OCI-LY3 (cell line): ENCODE data around the gene OMG.

Source experiments
- H2AFZ ChIP-seq: fragments of 200-600, 300-600 bp; shearing (Covaris generic); 2 replicates; pipeline ENCODE4 v1.6.0; 2014; ENCODE audit warnings: antibody characterized with exemption, low read depth, low read length
- H3K27ac ChIP-seq: fragments of 200-600, 300-600 bp; sonication (generic); 2 replicates; pipeline ENCODE4 v1.5.1; 2014; ENCODE audit warnings: mild to moderate bottlenecking, low read length, moderate library complexity, mixed read lengths
- H3K27me3 ChIP-seq: fragments of 200-600, 300-600 bp; sonication (generic); 2 replicates; pipeline ENCODE4 v1.6.1; 2014; ENCODE audit warnings: low read depth, low read length, mixed read lengths
- H3K36me3 ChIP-seq: fragments of 200-600, 300-600 bp; sonication (generic); replicated peaks from 2 replicates; pipeline ENCODE3; 2014; ENCODE audit warnings: low read depth, low read length, mixed read lengths
- H3K4me1 ChIP-seq: fragments of 300-600, 200-600 bp; sonication (generic); 2 replicates; pipeline ENCODE4 v1.6.1; 2014; ENCODE audit warnings: low read length, mixed read lengths
- H3K4me2 ChIP-seq: fragments of 200-600, 300-600 bp; sonication (generic); 2 replicates; pipeline ENCODE4 v1.6.1; 2014; ENCODE audit warnings: low read length, mixed read lengths
- H3K4me3 ChIP-seq: fragments of 300-600, 200-600 bp; sonication (generic); 2 replicates; pipeline ENCODE4 v1.5.1; 2014; ENCODE audit warnings: antibody characterized with exemption, mild to moderate bottlenecking, low read length, moderate library complexity
- H3K79me2 ChIP-seq: fragments of 300-600, 200-600 bp; shearing (Covaris generic); 2 replicates; pipeline ENCODE4 v1.6.1; 2014; ENCODE audit warnings: mild to moderate bottlenecking, low read length, mixed read lengths
- H3K9ac ChIP-seq: fragments of 300-600, 200-600 bp; shearing (Covaris generic); 2 replicates; pipeline ENCODE4 v1.6.0; 2014; ENCODE audit warnings: mild to moderate bottlenecking, low read length, moderate library complexity
- H3K9me3 ChIP-seq: fragments of 200-600, 300-600 bp; shearing (Covaris generic); 2 replicates; pipeline ENCODE4 v1.6.1; 2014; ENCODE audit warnings: low read length, mixed read lengths; ENCODE audit not compliant: insufficient read depth
- H4K20me1 ChIP-seq: fragments of 200-600, 300-600 bp; sonication (generic); 2 replicates; pipeline ENCODE4 v1.6.1; 2016; ENCODE audit warnings: low read length, mixed read lengths; ENCODE audit not compliant: insufficient read depth
- EZH2phosphoT487 ChIP-seq: fragments of 200-600 bp; shearing (Covaris generic); IDR thresholded peaks from 2 replicates; pipeline ENCODE4 v1.6.1; 2018; ENCODE audit warnings: antibody characterized with exemption, mixed run types, low read depth
- TF ChIP-seq, protein P1 (sequence below): fragments of 200-600, 300-600 bp; sonication (generic); IDR thresholded peaks from 2 replicates; pipeline ENCODE4 v1.5.1; 2014; ENCODE audit warnings: antibody characterized with exemption, low read length, low read depth

Gene OMG

DNA sequence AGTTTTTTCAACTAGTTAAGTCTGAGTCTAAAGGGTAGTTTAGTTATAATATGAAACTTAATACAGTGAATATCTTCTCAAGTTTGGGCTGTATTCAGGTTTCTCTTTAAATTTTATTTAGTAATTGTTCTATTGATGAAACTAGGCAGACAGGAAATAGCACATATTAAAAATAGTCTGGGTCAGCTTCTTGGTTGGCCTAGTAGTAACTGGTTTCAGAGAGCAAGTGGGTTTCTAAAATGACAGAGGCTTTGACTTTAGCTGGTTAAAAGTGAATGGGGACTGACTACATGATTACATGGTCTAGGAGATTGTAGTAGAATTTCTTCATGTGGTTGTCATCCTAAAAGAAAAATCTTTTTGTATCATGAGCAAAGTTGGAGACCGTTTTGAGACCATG, 46.8 kb downstream of the OMG start:
- Histone ChIP-seq H3K27me3 (no peaks in the 10 kb centered on the region), H4K20me1 (no peaks in the 10 kb centered on the region), H3K4me1 (peaks cover 9% of the 10 kb centered on the region), H3K36me3 (peaks cover 8% of the 10 kb centered on the region), H3K9me3 (no peaks in the 10 kb centered on the region), H3K9ac (no peak overlapping the region), H3K4me2 (no peak overlapping the region), H2AFZ (no peak overlapping the region), H3K4me3 (no peak overlapping the region), H3K79me2 (no peaks in the 10 kb centered on the region), H3K27ac (no peak overlapping the region)
- TF ChIP-seq, protein P1, sequence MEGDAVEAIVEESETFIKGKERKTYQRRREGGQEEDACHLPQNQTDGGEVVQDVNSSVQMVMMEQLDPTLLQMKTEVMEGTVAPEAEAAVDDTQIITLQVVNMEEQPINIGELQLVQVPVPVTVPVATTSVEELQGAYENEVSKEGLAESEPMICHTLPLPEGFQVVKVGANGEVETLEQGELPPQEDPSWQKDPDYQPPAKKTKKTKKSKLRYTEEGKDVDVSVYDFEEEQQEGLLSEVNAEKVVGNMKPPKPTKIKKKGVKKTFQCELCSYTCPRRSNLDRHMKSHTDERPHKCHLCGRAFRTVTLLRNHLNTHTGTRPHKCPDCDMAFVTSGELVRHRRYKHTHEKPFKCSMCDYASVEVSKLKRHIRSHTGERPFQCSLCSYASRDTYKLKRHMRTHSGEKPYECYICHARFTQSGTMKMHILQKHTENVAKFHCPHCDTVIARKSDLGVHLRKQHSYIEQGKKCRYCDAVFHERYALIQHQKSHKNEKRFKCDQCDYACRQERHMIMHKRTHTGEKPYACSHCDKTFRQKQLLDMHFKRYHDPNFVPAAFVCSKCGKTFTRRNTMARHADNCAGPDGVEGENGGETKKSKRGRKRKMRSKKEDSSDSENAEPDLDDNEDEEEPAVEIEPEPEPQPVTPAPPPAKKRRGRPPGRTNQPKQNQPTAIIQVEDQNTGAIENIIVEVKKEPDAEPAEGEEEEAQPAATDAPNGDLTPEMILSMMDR, result no peak
- TF ChIP-seq EZH2phosphoT487, result no peak

GRCh38 chr17:31249835-31250141, 47.3 kb downstream of the OMG start:
- H3K9ac ChIP-seq, result no peak overlapping the region
- H3K79me2 ChIP-seq, result no peaks in the 10 kb centered on the region
- H3K27me3 ChIP-seq, result no peaks in the 10 kb centered on the region
- H3K4me3 ChIP-seq, result no peak overlapping the region
- no peaks in the 10 kb centered on the region for H3K9me3 ChIP-seq
- H3K36me3 ChIP-seq, result peaks cover 10% of the 10 kb centered on the region
- no peak overlapping the region for H3K27ac ChIP-seq
- H3K4me1 ChIP-seq, result peaks cover 9% of the 10 kb centered on the region
- H2AFZ ChIP-seq, result no peak overlapping the region
- TF ChIP-seq, protein P1, result no peak
- no peak for TF ChIP-seq EZH2phosphoT487
- no peaks in the 10 kb centered on the region for H4K20me1 ChIP-seq
- no peak overlapping the region for H3K4me2 ChIP-seq

DNA sequence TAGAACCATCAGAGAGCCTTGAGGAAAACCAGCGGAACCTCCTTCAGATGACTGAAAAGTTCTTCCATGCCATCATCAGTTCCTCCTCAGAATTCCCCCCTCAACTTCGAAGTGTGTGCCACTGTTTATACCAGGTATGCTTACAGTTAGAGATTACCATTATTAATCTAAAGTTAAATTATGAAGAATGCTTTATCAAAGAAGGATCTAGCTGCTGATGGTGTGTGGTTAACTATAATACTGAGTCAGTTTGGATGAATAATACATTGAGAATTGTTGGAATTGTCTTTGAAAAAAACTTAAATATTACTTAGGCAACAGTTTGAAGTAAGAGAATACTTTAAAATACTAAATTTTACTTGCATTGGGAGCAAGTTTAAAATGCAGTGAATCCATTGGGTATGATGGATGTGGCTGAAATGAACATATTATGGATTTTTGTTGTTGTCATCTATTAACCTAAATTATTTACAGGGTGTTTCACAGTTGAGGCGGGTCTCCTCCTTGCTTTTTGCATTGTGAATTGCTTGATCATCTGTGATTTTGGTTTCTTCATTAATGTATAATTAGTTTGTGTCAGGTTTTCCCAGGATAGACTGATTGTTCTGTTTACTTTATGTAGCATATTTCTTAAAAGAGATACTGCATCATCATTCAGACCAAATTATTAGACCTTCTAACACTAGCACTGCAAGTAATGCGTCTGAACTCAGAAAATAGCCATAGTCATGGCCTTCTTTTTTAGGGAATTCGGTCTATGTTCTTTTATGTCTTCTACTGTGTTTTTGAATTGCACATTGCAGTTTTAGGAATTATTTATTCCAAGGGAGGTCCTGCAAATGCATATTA, 47.8 kb downstream of the OMG start:
- Histone ChIP-seq H3K4me1 (peaks cover 9% of the 10 kb centered on the region), H2AFZ (no peak overlapping the region), H3K27ac (no peak overlapping the region), H3K9ac (no peak overlapping the region), H3K9me3 (no peaks in the 10 kb centered on the region), H4K20me1 (no peaks in the 10 kb centered on the region), H3K79me2 (no peaks in the 10 kb centered on the region), H3K4me3 (no peak overlapping the region), H3K27me3 (no peaks in the 10 kb centered on the region), H3K4me2 (no peak overlapping the region), H3K36me3 (peaks cover 10% of the 10 kb centered on the region)
- TF ChIP-seq, protein P1, result no peak
- no peak for TF ChIP-seq EZH2phosphoT487
